Measurements from ENCODE around the gene PCDH15.

DNA sequence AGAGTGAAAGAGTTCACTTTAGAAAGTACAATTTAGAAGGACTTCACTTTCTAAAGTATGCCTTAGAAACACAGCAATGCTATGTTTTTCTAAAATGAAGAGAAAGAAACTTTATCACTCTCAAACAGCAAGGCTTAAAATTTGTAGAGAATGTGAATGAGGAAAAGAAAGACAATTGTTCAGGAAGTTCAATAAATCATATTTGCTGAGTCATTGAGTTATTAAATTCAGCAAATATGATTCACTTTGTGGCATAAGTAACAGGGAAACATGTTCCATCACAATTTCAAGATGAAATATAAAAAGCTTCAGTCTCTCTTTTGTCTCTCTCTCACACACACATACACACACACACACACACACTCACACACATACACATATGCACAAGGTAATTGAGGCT, 187.9 kb downstream of the PCDH15 start:
- TF ChIP-seq, protein P1, sequence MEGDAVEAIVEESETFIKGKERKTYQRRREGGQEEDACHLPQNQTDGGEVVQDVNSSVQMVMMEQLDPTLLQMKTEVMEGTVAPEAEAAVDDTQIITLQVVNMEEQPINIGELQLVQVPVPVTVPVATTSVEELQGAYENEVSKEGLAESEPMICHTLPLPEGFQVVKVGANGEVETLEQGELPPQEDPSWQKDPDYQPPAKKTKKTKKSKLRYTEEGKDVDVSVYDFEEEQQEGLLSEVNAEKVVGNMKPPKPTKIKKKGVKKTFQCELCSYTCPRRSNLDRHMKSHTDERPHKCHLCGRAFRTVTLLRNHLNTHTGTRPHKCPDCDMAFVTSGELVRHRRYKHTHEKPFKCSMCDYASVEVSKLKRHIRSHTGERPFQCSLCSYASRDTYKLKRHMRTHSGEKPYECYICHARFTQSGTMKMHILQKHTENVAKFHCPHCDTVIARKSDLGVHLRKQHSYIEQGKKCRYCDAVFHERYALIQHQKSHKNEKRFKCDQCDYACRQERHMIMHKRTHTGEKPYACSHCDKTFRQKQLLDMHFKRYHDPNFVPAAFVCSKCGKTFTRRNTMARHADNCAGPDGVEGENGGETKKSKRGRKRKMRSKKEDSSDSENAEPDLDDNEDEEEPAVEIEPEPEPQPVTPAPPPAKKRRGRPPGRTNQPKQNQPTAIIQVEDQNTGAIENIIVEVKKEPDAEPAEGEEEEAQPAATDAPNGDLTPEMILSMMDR (IDR thresholded peaks at IDR 0.05) = no peak
- TF ChIP-seq POLR2A (IDR thresholded peaks at IDR 0.05) (no peak), POLR2AphosphoS5 (IDR thresholded peaks at IDR 0.05) (no peak)

Measured in prostate gland (tissue), 2 donors.